Prostate gland (tissue), 2 donors: ENCODE measurements around the gene TNS1.

Experiments
- CTCF ChIP-seq, 4 experiments: fragments of 200-600 bp in 2 of 4; fragments of 450-650 bp in 2 of 4; sonication (generic) in 2 of 4; IDR thresholded peaks; 1 replicate in 3 of 4; 2 replicates in 1 of 4; pipeline ENCODE4 v1.5.1; 2016 to 2019; ENCODE audit warnings: antibody characterized with exemption in 4 of 4, mild to moderate bottlenecking in 2 of 4, moderate library complexity in 2 of 4
- POLR2A ChIP-seq: fragments of 450-650 bp; IDR thresholded peaks from one replicate; pipeline ENCODE4 v1.6.1; 2016; ENCODE audit warnings: antibody characterized with exemption, mild to moderate bottlenecking
- POLR2AphosphoS5 ChIP-seq: sonication (generic); formaldehyde crosslinking; IDR thresholded peaks from one replicate; pipeline ENCODE4 v1.6.1; 2017; ENCODE audit warnings: antibody characterized with exemption

DNA sequence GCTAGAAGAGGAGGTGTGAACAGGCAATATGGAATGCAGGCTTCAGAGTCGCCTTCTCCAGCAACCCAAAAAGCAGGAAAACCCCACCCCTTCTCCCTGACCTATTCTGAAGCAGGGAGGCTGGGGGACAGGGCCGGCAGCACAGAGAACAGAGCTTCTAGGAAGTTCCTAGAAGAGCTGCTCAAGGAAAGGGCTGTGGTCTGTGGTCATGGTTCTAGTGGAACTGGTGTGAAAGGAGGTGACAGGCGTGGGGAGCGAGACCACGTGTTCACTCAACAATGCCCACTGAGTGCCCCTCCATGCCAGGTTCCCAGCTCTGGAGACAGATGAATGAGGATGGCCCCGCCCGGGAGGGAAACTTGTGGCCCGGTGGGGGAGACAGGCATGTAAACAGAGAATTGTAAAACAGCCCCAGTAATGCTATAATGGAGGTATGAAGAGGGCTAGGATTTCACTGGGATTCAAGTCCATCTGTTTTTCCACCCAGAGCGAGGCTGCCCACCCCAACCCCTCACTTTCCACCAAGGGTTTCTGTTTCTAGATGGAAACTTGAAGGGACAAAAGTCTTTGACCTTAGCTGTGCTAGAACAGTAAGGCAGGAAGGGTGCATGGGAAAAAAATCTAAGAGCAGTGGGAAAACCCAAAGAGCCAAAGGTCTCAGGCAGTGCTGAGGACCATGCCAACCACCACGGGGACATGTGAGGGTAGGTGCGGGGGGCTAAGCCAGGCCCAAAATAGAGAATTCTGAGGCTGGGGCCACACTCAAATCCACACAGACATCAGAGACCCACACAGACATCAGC lies 71.8 kb downstream of the TNS1 start:
- TF ChIP-seq CTCF (IDR thresholded peaks at IDR 0.05), result no peak
- no peak for TF ChIP-seq POLR2AphosphoS5
- no peak for TF ChIP-seq POLR2A
